ENCODE measurements around the gene CD8A.
"Not testable (repeated sequence)": the region's sequence is repeated elsewhere in the genome, so short reads cannot be mapped to it uniquely, and the experiment has no call there.

Gene CD8A

GRCh38 chr2:86776532-86776931, 14.2 kb downstream of the CD8A start:
- no peak for DNase-seq

- no peak for DNase-seq
Observed at GRCh38 chr2:86775338-86775737, 15.4 kb downstream of the CD8A start.

GRCh38 chr2:86774862-86775261, 15.9 kb downstream of the CD8A start:
- no peak for DNase-seq

GRCh38 chr2:86772611-86773010, 18.1 kb downstream of the CD8A start:
- DNase-seq, result no peak

GRCh38 chr2:86770816-86771301, 19.9 kb downstream of the CD8A start:
- no peak for DNase-seq

- no peak for DNase-seq
Observed at GRCh38 chr2:86769838-86770237, 20.9 kb downstream of the CD8A start.

- no peak for DNase-seq
Observed at GRCh38 chr2:86768189-86768949, 22.3 kb downstream of the CD8A start.

- DNase-seq, result no peak
Observed at GRCh38 chr2:86765310-86765695, 25.4 kb downstream of the CD8A start.

- DNase-seq, result no peak
Observed at GRCh38 chr2:86764661-86765309, 25.9 kb downstream of the CD8A start.

- no peak for DNase-seq
Observed at GRCh38 chr2:86760371-86760770, 30.3 kb downstream of the CD8A start.

- DNase-seq, result no peak
Observed at GRCh38 chr2:86758405-86758804, 32.3 kb downstream of the CD8A start.

GRCh38 chr2:86753606-86754005, 37.1 kb downstream of the CD8A start:
- no peak for DNase-seq

- no peak for DNase-seq
Observed at GRCh38 chr2:86752934-86753333, 37.8 kb downstream of the CD8A start.

- DNase-seq, result no peak
Observed at GRCh38 chr2:86751778-86752177, 38.9 kb downstream of the CD8A start.

GRCh38 chr2:86750240-86750839, 40.4 kb downstream of the CD8A start:
- no peak for DNase-seq

- DNase-seq, result no peak
Observed at GRCh38 chr2:86747711-86748639, 42.7 kb downstream of the CD8A start.

- DNase-seq, result no peak
Observed at GRCh38 chr2:86746939-86747338, 43.8 kb downstream of the CD8A start.

GRCh38 chr2:86744152-86744551, 46.6 kb downstream of the CD8A start:
- no peak for DNase-seq

- DNase-seq, result not testable (repeated sequence)
Observed at GRCh38 chr2:86741889-86742498, 48.7 kb downstream of the CD8A start.

GRCh38 chr2:86739889-86740288, 50.8 kb downstream of the CD8A start:
- not testable (repeated sequence) for DNase-seq

- not testable (repeated sequence) for DNase-seq
Observed at GRCh38 chr2:86739485-86739884, 51.2 kb downstream of the CD8A start.

GRCh38 chr2:86734896-86735295, 55.8 kb downstream of the CD8A start:
- DNase-seq, result not testable (repeated sequence)

All from stimulated activated CD4-positive, alpha-beta T cell treated with anti-CD3 and anti-CD28 coated beads, Interleukin-1b, Interleukin-23, amount 100 ng/mL, for 48 hours (primary cell).